Ascending aorta (tissue), 2 donors: ENCODE measurements around the gene TRAF6. TPM values are rescaled to one million over a fixed set of nuclear protein-coding genes. Genes with fewer than 3 reads are reported as not detected.
A peak's percentile ranks its signal among the peaks of the same experiment; 100 is the strongest.
"Not testable (repeated sequence)": the region's sequence is repeated elsewhere in the genome, so short reads cannot be mapped to it uniquely, and the experiment has no call there.

Experiments
- DNase-seq, 2 donors: peaks; one replicate each; pipeline ENCODE4 v3.0.0-alpha.2; 2019; ENCODE audit warnings: low spot score in 2 of 2
- H3K27ac ChIP-seq, 2 donors: fragments of 200-600 bp; sonication (generic); one replicate each; pipeline ENCODE4 v1.5.1; 2016 to 2017; ENCODE audit warnings: mild to moderate bottlenecking in 1 of 2
- H3K27me3 ChIP-seq: fragments of 200-600 bp; sonication (generic); one replicate; pipeline ENCODE4 v1.5.1; 2017
- H3K36me3 ChIP-seq, 2 donors: fragments of 200-600 bp; sonication (generic); one replicate each; pipeline ENCODE4 v1.5.1; 2016
- H3K4me1 ChIP-seq, 2 donors: fragments of 200-600 bp; sonication (generic); one replicate each; pipeline ENCODE4 v1.5.1; 2016 to 2017; ENCODE audit warnings: mild to moderate bottlenecking in 1 of 2
- H3K4me3 ChIP-seq, 2 donors: fragments of 200-600 bp; sonication (generic); one replicate each; pipeline ENCODE4 v1.5.1; 2016 to 2017; ENCODE audit warnings: mild to moderate bottlenecking in 1 of 2
- H3K9me3 ChIP-seq, 2 donors: fragments of 200-600 bp; sonication (generic); one replicate each; pipeline ENCODE4 v1.5.1; 2016
- intact Hi-C: fragments of 100-400 bp; cut with DNase I; formaldehyde crosslinking; loops from one replicate; pipeline ENCODE4 v1.15.1; 2023
- total RNA-seq: library from RNA; depleted of rRNA; stranded (reverse); fragments of >200 nt; gene quantifications from one replicate; pipeline ENCODE4 v1.1.0, GENCODE V29; 2016
- TF ChIP-seq, protein P1 (sequence below), 3 experiments: fragments of 200-600 bp in 2 of 3; fragments of 450-650 bp in 1 of 3; sonication (generic) in 2 of 3; IDR thresholded peaks; one replicate each; pipeline ENCODE4 v1.5.1; 2016 to 2019; ENCODE audit warnings: antibody characterized with exemption in 3 of 3, mild to moderate bottlenecking in 1 of 3, moderate library complexity in 1 of 3

The TRAF6 gene
- total RNA-seq, 1 donor from 2014 or later, result 4.8 TPM

DNA sequence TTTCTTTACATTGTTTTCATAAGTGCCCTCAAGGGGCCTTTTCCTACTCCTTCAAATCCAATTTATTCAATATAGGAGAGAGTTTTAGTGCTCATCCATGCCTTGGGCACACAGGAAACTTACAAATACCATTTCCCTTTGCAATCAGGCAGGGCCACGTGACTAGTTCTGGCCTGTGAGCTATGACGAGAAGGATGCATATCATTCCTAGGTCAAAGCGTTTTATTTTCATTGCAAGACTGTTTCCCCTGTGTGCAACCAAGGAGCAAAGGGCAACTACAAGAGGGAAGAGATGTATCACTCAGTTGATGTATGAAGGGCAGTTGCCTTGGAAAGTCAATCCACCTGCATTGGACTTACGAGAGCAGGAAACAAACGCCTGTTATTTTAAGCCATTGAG lies 1.9 kb upstream of the TRAF6 start:
- no peaks in the 10 kb centered on the region for H3K27me3 ChIP-seq
- intact Hi-C loops, result loop anchor here (5.0 kb wide), 2 partner anchors 80 to 1595 kb away; partner anchors contain the start of genes APIP, IFTAP and PDHX
- no peaks in the 10 kb centered on the region for H3K36me3 ChIP-seq
- no peak overlapping the region for H3K27ac ChIP-seq
- H3K4me3 ChIP-seq, result no peak overlapping the region
- DNase-seq, result no peak
- TF ChIP-seq, protein P1, sequence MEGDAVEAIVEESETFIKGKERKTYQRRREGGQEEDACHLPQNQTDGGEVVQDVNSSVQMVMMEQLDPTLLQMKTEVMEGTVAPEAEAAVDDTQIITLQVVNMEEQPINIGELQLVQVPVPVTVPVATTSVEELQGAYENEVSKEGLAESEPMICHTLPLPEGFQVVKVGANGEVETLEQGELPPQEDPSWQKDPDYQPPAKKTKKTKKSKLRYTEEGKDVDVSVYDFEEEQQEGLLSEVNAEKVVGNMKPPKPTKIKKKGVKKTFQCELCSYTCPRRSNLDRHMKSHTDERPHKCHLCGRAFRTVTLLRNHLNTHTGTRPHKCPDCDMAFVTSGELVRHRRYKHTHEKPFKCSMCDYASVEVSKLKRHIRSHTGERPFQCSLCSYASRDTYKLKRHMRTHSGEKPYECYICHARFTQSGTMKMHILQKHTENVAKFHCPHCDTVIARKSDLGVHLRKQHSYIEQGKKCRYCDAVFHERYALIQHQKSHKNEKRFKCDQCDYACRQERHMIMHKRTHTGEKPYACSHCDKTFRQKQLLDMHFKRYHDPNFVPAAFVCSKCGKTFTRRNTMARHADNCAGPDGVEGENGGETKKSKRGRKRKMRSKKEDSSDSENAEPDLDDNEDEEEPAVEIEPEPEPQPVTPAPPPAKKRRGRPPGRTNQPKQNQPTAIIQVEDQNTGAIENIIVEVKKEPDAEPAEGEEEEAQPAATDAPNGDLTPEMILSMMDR (IDR thresholded peaks at IDR 0.05), result no peak
- H3K9me3 ChIP-seq, result no peaks in the 10 kb centered on the region
- H3K4me1 ChIP-seq, result peaks cover 0 to 3% of the 10 kb centered on the region in 2 donors

DNA sequence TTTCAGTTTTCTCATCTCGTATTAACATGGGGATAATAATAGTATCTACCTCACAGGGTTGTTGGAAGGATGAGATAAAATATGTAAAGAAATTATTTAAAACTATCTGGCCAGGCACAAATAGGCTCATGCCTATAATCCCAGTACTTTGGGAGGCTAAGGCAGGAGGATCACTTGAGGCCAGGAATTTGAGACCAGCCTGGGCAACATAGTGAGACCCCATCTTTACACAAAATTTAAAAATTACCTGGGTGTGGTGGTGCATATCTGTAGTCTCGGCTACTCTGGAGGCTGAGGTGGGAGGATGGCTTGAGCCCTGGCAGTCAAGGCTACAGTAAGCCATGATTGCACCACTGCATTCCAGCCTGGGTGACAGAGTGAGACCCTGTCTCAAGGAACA lies 990 bp upstream of the TRAF6 start:
- not testable (repeated sequence) for DNase-seq, H3K27ac ChIP-seq, H3K27me3 ChIP-seq, H3K36me3 ChIP-seq, H3K4me1 ChIP-seq, H3K9me3 ChIP-seq
- intact Hi-C loops, result loop anchor here (5.0 kb wide), 2 partner anchors 81 to 1594 kb away; partner anchors contain the start of genes APIP, IFTAP and PDHX
- H3K4me3 ChIP-seq, result peak overlapping the region in 1 of 2 donors; percentile 87

DNA sequence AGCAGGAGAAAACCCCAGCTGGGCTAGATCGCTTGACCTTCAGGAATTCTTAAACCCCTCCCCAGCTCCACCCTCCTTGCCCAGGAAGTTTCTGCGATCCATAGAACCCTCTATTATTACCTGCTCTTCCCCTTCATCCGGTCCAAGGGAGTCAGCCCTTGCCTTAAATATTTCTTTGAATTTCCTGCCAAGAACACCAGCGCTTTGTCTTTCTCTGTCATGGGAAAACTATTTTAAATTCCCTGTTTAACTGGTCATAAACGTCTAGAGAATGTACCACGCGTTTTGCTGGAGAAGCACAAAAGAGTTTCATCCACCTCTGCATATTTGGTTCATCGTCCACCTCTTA lies 496 bp upstream of the TRAF6 start:
- Histone ChIP-seq H3K27me3 (no peaks in the 10 kb centered on the region), H3K4me3 (peak overlapping the region; percentile 87 to 92), H3K36me3 (no peaks in the 10 kb centered on the region), H3K27ac (peak overlapping the region; percentile 86 to 91), H3K4me1 (peaks cover 0 to 3% of the 10 kb centered on the region in 2 donors), H3K9me3 (no peaks in the 10 kb centered on the region)
- DNase-seq, result no peak
- TF ChIP-seq, protein P1 (IDR thresholded peaks at IDR 0.05), result no peak
- intact Hi-C loops, result loop anchor here (5.0 kb wide), 2 partner anchors 82 to 1593 kb away; partner anchors contain the start of genes APIP, IFTAP and PDHX

DNA sequence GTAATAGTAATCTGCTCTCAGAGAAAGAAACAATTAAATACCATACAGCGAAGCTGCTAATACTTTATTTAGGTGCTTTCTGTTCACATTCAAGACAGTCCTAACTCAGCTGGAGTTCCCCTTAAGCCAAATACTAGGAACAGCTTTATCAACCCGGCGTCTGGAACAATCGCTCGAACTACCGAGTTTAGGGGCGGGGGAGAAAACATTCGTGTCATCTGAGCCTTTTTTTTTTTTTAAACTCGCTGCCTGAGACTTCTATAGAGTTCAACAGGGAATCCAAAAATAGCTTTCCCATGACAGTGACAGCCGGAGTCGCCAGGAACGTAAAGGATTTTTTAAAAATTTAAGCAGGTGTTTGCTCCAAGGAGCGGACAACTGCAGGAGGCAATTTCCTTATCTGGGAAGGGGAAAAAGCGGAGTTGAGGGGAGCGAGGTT lies 852 bp downstream of the TRAF6 start:
- H3K4me1 ChIP-seq, result peaks cover 0 to 3% of the 10 kb centered on the region in 2 donors
- peak overlapping the region; percentile 86 to 91 for H3K27ac ChIP-seq
- peak overlapping the region; percentile 87 to 92 for H3K4me3 ChIP-seq
- H3K36me3 ChIP-seq, result no peaks in the 10 kb centered on the region
- H3K9me3 ChIP-seq, result no peaks in the 10 kb centered on the region
- TF ChIP-seq, protein P1 (IDR thresholded peaks at IDR 0.05), result no peak
- intact Hi-C loops, result loop anchor here (5.0 kb wide), 1 partner anchor 233 kb away; no protein-coding TSS in a partner anchor
- no peak for DNase-seq
- no peaks in the 10 kb centered on the region for H3K27me3 ChIP-seq

DNA sequence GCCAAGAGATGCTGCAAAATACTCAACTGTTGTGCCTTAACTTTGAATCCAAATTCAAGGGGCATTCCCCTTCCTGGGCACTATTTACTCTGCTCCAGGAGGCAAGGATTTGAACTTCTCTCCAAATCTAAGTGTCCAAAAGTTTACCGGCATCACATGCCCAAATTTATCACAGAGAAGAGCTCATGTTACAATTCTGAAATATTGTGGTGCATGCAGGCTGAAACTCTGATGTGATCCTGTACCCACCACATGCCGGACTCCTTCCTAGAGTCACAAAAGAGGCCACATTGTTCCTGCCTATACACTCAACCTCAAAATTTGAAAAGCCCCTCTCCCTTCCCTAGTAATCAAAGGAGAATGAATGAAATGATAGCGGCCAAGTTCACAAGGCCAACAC lies 1.3 kb downstream of the TRAF6 start:
- H3K27me3 ChIP-seq, result no peaks in the 10 kb centered on the region
- DNase-seq, result no peak
- peak overlapping the region; percentile 86 to 91 for H3K27ac ChIP-seq
- H3K36me3 ChIP-seq, result no peaks in the 10 kb centered on the region
- H3K4me1 ChIP-seq, result peaks cover 0 to 3% of the 10 kb centered on the region in 2 donors
- H3K4me3 ChIP-seq, result peak overlapping the region; percentile 87 to 92
- TF ChIP-seq, protein P1 (IDR thresholded peaks at IDR 0.05), result no peak
- H3K9me3 ChIP-seq, result no peaks in the 10 kb centered on the region
- intact Hi-C loops, result loop anchor here (5.0 kb wide), 1 partner anchor 234 kb away; no protein-coding TSS in a partner anchor

DNA sequence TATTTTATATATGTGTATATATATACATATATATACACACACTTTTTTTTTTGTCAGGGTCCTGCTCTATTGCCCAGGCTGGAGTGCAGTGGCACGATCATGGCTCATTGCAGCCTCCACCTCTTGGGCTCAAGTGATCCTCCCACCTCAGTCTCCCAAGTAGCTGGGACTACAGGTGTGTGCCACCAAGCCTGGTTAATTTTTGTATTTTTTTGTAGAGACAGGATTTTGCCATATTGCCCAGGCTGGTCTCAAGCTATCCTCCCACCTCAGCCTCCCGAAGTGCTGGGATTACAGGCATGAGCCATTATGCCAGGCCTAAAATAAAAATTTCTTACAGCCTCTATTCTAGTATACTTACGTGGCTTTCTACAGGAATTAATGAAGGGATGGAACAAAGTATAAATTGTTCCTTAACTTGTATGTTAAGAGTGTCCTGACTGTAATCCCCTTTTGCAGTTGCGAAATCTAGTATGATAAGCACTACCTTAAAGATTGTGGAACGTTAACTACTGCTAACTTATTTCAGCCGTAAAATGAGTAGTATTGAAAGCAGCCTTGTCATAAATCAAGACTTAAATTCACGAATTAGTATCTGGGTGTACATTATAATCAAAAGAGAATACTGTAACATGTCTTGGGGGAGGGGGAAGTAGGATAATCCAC lies 2.1 kb downstream of the TRAF6 start:
- intact Hi-C loops, result loop anchor here (5.0 kb wide), 1 partner anchor 234 kb away; no protein-coding TSS in a partner anchor
- H3K4me3 ChIP-seq, result peak overlapping the region; percentile 87 to 92
- no peaks in the 10 kb centered on the region for H3K9me3 ChIP-seq

More for the DNA sequence above, 2.1 kb downstream of the TRAF6 start:
- Histone ChIP-seq H3K36me3 (no peaks in the 10 kb centered on the region), H3K27ac (peak overlapping the region; percentile 86 to 91), H3K4me1 (peaks cover 0 to 7% of the 10 kb centered on the region in 2 donors), H3K27me3 (no peaks in the 10 kb centered on the region)
- TF ChIP-seq, protein P1 (IDR thresholded peaks at IDR 0.05), result no peak
- no peak for DNase-seq
